H9 (cell line): ENCODE measurements around the gene RUVBL1. TPM values are rescaled to one million over a fixed set of nuclear protein-coding genes. Genes with fewer than 3 reads are reported as not detected.

Source experiments
- DNase-seq: peaks from one replicate; pipeline ENCODE4 v3.0.0-alpha.2; 2017
- H2AFZ ChIP-seq: one replicate; pipeline ENCODE4 v1.6.1; 2013; ENCODE audit warnings: mild to moderate bottlenecking, low read length, control low read depth, moderate library complexity
- H2AK5ac ChIP-seq: 2 replicates; pipeline ENCODE4 v1.6.1; 2013; ENCODE audit warnings: low read length, control low read depth, mixed read lengths; ENCODE audit not compliant: insufficient read length
- H2BK120ac ChIP-seq: one replicate; pipeline ENCODE4 v1.6.1; 2013; ENCODE audit warnings: low read depth, mild to moderate bottlenecking, low read length, control low read depth, inconsistent platforms; ENCODE audit not compliant: poor library complexity, severe bottlenecking
- H2BK12ac ChIP-seq: 2 replicates; pipeline ENCODE4 v1.6.1; 2013; ENCODE audit warnings: low read length, control low read depth, mixed read lengths, low read depth; ENCODE audit not compliant: insufficient read length
- H2BK15ac ChIP-seq: 2 replicates; pipeline ENCODE4 v1.6.1; 2013; ENCODE audit warnings: low read depth, low read length, control low read depth
- H2BK20ac ChIP-seq: one replicate; pipeline ENCODE4 v1.6.1; 2013; ENCODE audit warnings: low read depth, mild to moderate bottlenecking, low read length, control low read depth, inconsistent platforms; ENCODE audit not compliant: poor library complexity, severe bottlenecking
- H2BK5ac ChIP-seq: 2 replicates; pipeline ENCODE4 v1.6.1; 2013; ENCODE audit warnings: low read length, control low read depth, mixed read lengths; ENCODE audit not compliant: insufficient read length
- H3K14ac ChIP-seq: 2 replicates; pipeline ENCODE4 v1.6.1; 2013; ENCODE audit warnings: low read length, control low read depth; ENCODE audit not compliant: insufficient read depth
- H3K18ac ChIP-seq: 2 replicates; pipeline ENCODE4 v1.6.1; 2013; ENCODE audit warnings: low read depth, mild to moderate bottlenecking, mixed read lengths, low read length, control low read depth; ENCODE audit not compliant: insufficient read length
- H3K23ac ChIP-seq: 2 replicates; pipeline ENCODE4 v1.6.1; 2013; ENCODE audit warnings: low read length, control low read depth, mixed read lengths, low read depth; ENCODE audit not compliant: insufficient read length
- H3K23me2 ChIP-seq: 2 replicates; pipeline ENCODE4 v1.6.1; 2013; ENCODE audit warnings: low read depth, mild to moderate bottlenecking, mixed read lengths, low read length, control low read depth; ENCODE audit not compliant: insufficient read length, poor library complexity, severe bottlenecking
- H3K27ac ChIP-seq: 2 replicates; pipeline ENCODE4 v1.5.1; 2013; ENCODE audit warnings: low read length, control low read depth, mixed read lengths, low read depth; ENCODE audit not compliant: insufficient read length
- H3K27me3 ChIP-seq: 2 replicates; pipeline ENCODE4 v1.6.1; 2013; ENCODE audit warnings: low read length, control low read depth, inconsistent platforms; ENCODE audit not compliant: insufficient read depth
- H3K4ac ChIP-seq: 2 replicates; pipeline ENCODE4 v1.6.1; 2013; ENCODE audit warnings: low read depth, mild to moderate bottlenecking, control low read depth, inconsistent platforms, low read length, moderate library complexity
- H3K4me1 ChIP-seq: 2 replicates; pipeline ENCODE4 v1.6.1; 2013; ENCODE audit warnings: low read length, control low read depth, inconsistent platforms; ENCODE audit not compliant: insufficient read depth
- H3K4me2 ChIP-seq: 2 replicates; pipeline ENCODE4 v1.6.1; 2013; ENCODE audit warnings: low read length, control low read depth, mixed read lengths; ENCODE audit not compliant: insufficient read length, insufficient read depth
- H3K56ac ChIP-seq: 2 replicates; pipeline ENCODE4 v1.6.1; 2013; ENCODE audit warnings: low read depth, mild to moderate bottlenecking, mixed read lengths, low read length, control low read depth; ENCODE audit not compliant: insufficient read length
- H3K79me1 ChIP-seq: 2 replicates; pipeline ENCODE4 v1.6.1; 2013; ENCODE audit warnings: low read depth, mild to moderate bottlenecking, moderate library complexity, low read length, control low read depth, inconsistent platforms; ENCODE audit not compliant: insufficient read depth, poor library complexity, severe bottlenecking
- H3K79me2 ChIP-seq: 2 replicates; pipeline ENCODE4 v1.6.1; 2013; ENCODE audit warnings: low read length, control low read depth, inconsistent platforms; ENCODE audit not compliant: insufficient read depth
- H3K9ac ChIP-seq: 2 replicates; pipeline ENCODE4 v1.6.1; 2013; ENCODE audit warnings: low read length, control low read depth, mixed read lengths; ENCODE audit not compliant: insufficient read length; ENCODE audit errors: extremely low read depth
- H3K9me3 ChIP-seq: one replicate; pipeline ENCODE4 v1.6.1; 2013; ENCODE audit warnings: low read depth, low read length, inconsistent platforms; ENCODE audit not compliant: control insufficient read depth
- H3T11ph ChIP-seq: one replicate; pipeline ENCODE4 v1.6.1; 2013; ENCODE audit warnings: mild to moderate bottlenecking, low read length, control low read depth, inconsistent platforms
- H4K20me1 ChIP-seq: one replicate; pipeline ENCODE4 v1.6.1; 2013; ENCODE audit not compliant: control insufficient read depth, insufficient read length, insufficient read depth
- H4K5ac ChIP-seq: 2 replicates; pipeline ENCODE4 v1.6.1; 2013; ENCODE audit warnings: low read depth, mild to moderate bottlenecking, mixed read lengths, low read length, control low read depth; ENCODE audit not compliant: insufficient read length
- H4K8ac ChIP-seq: replicated peaks from 2 replicates; pipeline ENCODE4 v1.6.1; 2013; ENCODE audit warnings: low read length, control low read depth, mixed read lengths, low read depth; ENCODE audit not compliant: insufficient read length
- H4K91ac ChIP-seq: 2 replicates; pipeline ENCODE4 v1.6.1; 2013; ENCODE audit warnings: low read depth, mild to moderate bottlenecking, moderate library complexity, mixed read lengths, low read length, control low read depth; ENCODE audit not compliant: insufficient read length
- H3K27ac Mint-ChIP-seq, 3 experiments: 2 replicates in 2 of 3; 3 replicates in 1 of 3; pipeline ENCODE4 v1.8.0; 2020 to 2021; ENCODE audit warnings: mixed read lengths in 3 of 3, mild to moderate bottlenecking in 1 of 3, moderate library complexity in 1 of 3
- H3K27me3 Mint-ChIP-seq: 2 replicates; pipeline ENCODE4 v1.8.0; 2021; ENCODE audit warnings: low read depth, mild to moderate bottlenecking, moderate library complexity, mixed read lengths
- H3K36me3 Mint-ChIP-seq, 3 experiments: 2 replicates in 2 of 3; 3 replicates in 1 of 3; pipeline ENCODE4 v1.8.0; 2020 to 2021; ENCODE audit warnings: low read depth in 3 of 3, mixed read lengths in 3 of 3; ENCODE audit not compliant: insufficient read depth in 1 of 3
- H3K4me1 Mint-ChIP-seq, 2 experiments: 2 replicates each; pipeline ENCODE4 v1.8.0; 2020; ENCODE audit warnings: mixed read lengths in 2 of 2
- H3K4me3 Mint-ChIP-seq, 2 experiments: 2 replicates in 1 of 2; 3 replicates in 1 of 2; pipeline ENCODE4 v1.8.0; 2020 to 2021; ENCODE audit warnings: mild to moderate bottlenecking in 2 of 2, mixed read lengths in 2 of 2, moderate library complexity in 1 of 2
- H3K9me3 Mint-ChIP-seq, 2 experiments: 2 replicates in 1 of 2; 3 replicates in 1 of 2; pipeline ENCODE4 v1.8.0; 2020; ENCODE audit warnings: mild to moderate bottlenecking in 2 of 2, mixed read lengths in 2 of 2, moderate library complexity in 1 of 2
- WGBS: extraction: QIAGEN DNeasy Blood & Tissue Kit; methylation state at CpG from one replicate; pipeline ENCODE4 v1.1.7; 2013; ENCODE audit warnings: missing lambda C conversion rate, low lambda C conversion rate, mixed read lengths; ENCODE audit not compliant: insufficient read length; ENCODE audit errors: extremely low coverage; 5-methylcytosine and 5-hydroxymethylcytosine counted together
- total RNA-seq: library from RNA; stranded (reverse); gene quantifications from 2 replicates; pipeline ENCODE4 v1.2.1, GENCODE V29; 2021
- TF ChIP-seq, protein P1 (sequence below): fragments of 200-600 bp; sonication (generic); conservative IDR thresholded peaks from 3 replicates; pipeline ENCODE4 v1.8.0; 2021; ENCODE audit warnings: antibody characterized with exemption, mild to moderate bottlenecking

Gene RUVBL1
- total RNA-seq, 1 experiment from 2014 or later, result 99.6 TPM

DNA sequence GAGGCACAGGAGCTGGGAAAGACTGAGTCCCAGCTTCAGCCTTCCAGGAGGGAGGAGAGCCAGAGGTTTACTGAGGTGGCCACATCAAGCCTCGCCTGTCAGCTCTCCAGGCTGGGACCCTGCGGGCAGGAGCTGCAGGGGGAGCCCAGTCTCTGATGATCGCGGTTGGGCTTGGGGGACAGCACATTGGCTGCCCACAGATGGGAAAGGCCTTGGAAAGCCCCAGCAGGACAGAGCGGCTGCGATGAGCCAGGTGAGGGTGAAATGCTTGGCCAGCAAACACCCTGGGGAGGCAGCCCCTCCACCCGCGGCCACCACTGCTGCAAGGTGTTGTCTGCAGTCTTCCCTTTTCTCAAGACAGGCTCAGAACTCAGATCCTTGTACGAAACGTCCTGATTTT lies 40.2 kb downstream of the RUVBL1 start:
- H3K14ac ChIP-seq, result no peak overlapping the region
- H2BK20ac ChIP-seq, result no peak overlapping the region
- Mint-ChIP-seq H3K4me3 (no peak overlapping the region), H3K9me3 (no peaks in the 10 kb centered on the region), H3K27me3 (no peaks in the 10 kb centered on the region; the same call in 1 of the 2 replicates), H3K36me3 (peaks cover 34 to 92% (median 91%) of the 10 kb centered on the region in 3 experiments; a peak in 6 of 7 replicates), H3K27ac (no peak overlapping the region), H3K4me1 (no peaks in the 10 kb centered on the region)
- no peaks in the 10 kb centered on the region for H3K4me1 ChIP-seq
- no peak overlapping the region for H3K23ac ChIP-seq
- no peak overlapping the region for H2AFZ ChIP-seq
- H4K91ac ChIP-seq, result no peak overlapping the region
- no peak overlapping the region for H3K18ac ChIP-seq
- no peak overlapping the region for H2AK5ac ChIP-seq
- H3K4me2 ChIP-seq, result no peak overlapping the region
- no peak overlapping the region for H4K5ac ChIP-seq
- H2BK15ac ChIP-seq, result no peak overlapping the region
- TF ChIP-seq, protein P1, sequence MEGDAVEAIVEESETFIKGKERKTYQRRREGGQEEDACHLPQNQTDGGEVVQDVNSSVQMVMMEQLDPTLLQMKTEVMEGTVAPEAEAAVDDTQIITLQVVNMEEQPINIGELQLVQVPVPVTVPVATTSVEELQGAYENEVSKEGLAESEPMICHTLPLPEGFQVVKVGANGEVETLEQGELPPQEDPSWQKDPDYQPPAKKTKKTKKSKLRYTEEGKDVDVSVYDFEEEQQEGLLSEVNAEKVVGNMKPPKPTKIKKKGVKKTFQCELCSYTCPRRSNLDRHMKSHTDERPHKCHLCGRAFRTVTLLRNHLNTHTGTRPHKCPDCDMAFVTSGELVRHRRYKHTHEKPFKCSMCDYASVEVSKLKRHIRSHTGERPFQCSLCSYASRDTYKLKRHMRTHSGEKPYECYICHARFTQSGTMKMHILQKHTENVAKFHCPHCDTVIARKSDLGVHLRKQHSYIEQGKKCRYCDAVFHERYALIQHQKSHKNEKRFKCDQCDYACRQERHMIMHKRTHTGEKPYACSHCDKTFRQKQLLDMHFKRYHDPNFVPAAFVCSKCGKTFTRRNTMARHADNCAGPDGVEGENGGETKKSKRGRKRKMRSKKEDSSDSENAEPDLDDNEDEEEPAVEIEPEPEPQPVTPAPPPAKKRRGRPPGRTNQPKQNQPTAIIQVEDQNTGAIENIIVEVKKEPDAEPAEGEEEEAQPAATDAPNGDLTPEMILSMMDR, result no peak
- no peak overlapping the region for H3K27ac ChIP-seq
- H3K23me2 ChIP-seq, result no peaks in the 10 kb centered on the region
- WGBS, result no CpG with 5 or more reads among the region's 10 CpGs
- no peak overlapping the region for H4K8ac ChIP-seq
- H3K4ac ChIP-seq, result no peak overlapping the region
- H3K27me3 ChIP-seq, result no peaks in the 10 kb centered on the region
- H4K20me1 ChIP-seq, result no peaks in the 10 kb centered on the region
- DNase-seq, result no peak
- no peaks in the 10 kb centered on the region for H3K79me1 ChIP-seq
- H3K9me3 ChIP-seq, result no peaks in the 10 kb centered on the region
- no peak overlapping the region for H2BK120ac ChIP-seq
- no peaks in the 10 kb centered on the region for H3K79me2 ChIP-seq
- H3T11ph ChIP-seq, result no peak overlapping the region
- no peak overlapping the region for H2BK12ac ChIP-seq
- H2BK5ac ChIP-seq, result no peak overlapping the region
- no peak overlapping the region for H3K56ac ChIP-seq
- H3K9ac ChIP-seq, result no peak overlapping the region
